CD14-positive monocyte (primary cell): ENCODE results near the gene FUNDC1. TPM values are rescaled to one million over a fixed set of nuclear protein-coding genes. Genes with fewer than 3 reads are reported as not detected.
A peak's percentile ranks its signal among the peaks of the same experiment; 100 is the strongest.
"Not testable (repeated sequence)": the region's sequence is repeated elsewhere in the genome, so short reads cannot be mapped to it uniquely, and the experiment has no call there.

ENCODE experiments used
- DNase-seq, 3 donors: peaks; one replicate each; pipeline ENCODE4 v3.0.0-alpha.2; 2011 to 2022
- H2AFZ ChIP-seq: 2 replicates; pipeline ENCODE4 v1.6.0; 2012; ENCODE audit warnings: mild to moderate bottlenecking, low read depth, low read length, inconsistent platforms; ENCODE audit not compliant: insufficient read depth, poor library complexity, severe bottlenecking
- H3K27ac ChIP-seq, 2 donors: 1 replicate in 1 of 2; 2 replicates in 1 of 2; pipeline ENCODE4 v1.5.1; 2012 to 2013; ENCODE audit warnings: low read length in 2 of 2, control low read depth in 1 of 2, inconsistent platforms in 1 of 2, low read depth in 1 of 2, mild to moderate bottlenecking in 1 of 2
- H3K27me3 ChIP-seq, 2 donors: one replicate each; pipeline versions ENCODE4 v1.6.0 to v1.6.1; 2011 to 2013; ENCODE audit warnings: low read length in 2 of 2; ENCODE audit not compliant: control insufficient read depth in 2 of 2, insufficient read depth in 2 of 2
- H3K36me3 ChIP-seq, 2 donors: replicated peaks in 1 of 2; 1 replicate in 1 of 2; 2 replicates in 1 of 2; pipeline versions ENCODE4 v1.5.1 to v1.6.1; 2012 to 2013; ENCODE audit warnings: low read length in 2 of 2, control low read depth in 1 of 2, inconsistent platforms in 1 of 2, mild to moderate bottlenecking in 1 of 2; ENCODE audit not compliant: insufficient read depth in 2 of 2, control insufficient read depth in 1 of 2
- H3K4me1 ChIP-seq, 2 donors: 1 replicate in 1 of 2; 2 replicates in 1 of 2; pipeline versions ENCODE4 v1.5.1 to v1.6.1; 2012 to 2013; ENCODE audit warnings: low read length in 2 of 2, control low read depth in 1 of 2, inconsistent platforms in 1 of 2, mild to moderate bottlenecking in 1 of 2, moderate library complexity in 1 of 2; ENCODE audit not compliant: insufficient read depth in 2 of 2, control insufficient read depth in 1 of 2
- H3K4me2 ChIP-seq: replicated peaks from 2 replicates; pipeline ENCODE3; 2012; ENCODE audit warnings: low read length, moderate library complexity, mild to moderate bottlenecking; ENCODE audit not compliant: poor library complexity, severe bottlenecking; ENCODE audit errors: extremely low read depth
- H3K4me3 ChIP-seq, 3 experiments: fragments of 200-600 bp in 1 of 3; sonication (generic) in 1 of 3; replicated peaks in 1 of 3; 1 replicate in 2 of 3; 2 replicates in 1 of 3; pipeline ENCODE4 v1.5.1; 2011 to 2013; ENCODE audit warnings: low read length in 3 of 3, mild to moderate bottlenecking in 3 of 3, control low read depth in 2 of 3, low read depth in 2 of 3, inconsistent platforms in 1 of 3, moderate library complexity in 1 of 3
- H3K79me2 ChIP-seq: 2 replicates; pipeline ENCODE4 v1.6.0; 2012; ENCODE audit warnings: mild to moderate bottlenecking, control low read depth, inconsistent platforms, low read length, moderate library complexity; ENCODE audit not compliant: insufficient read depth
- H3K9ac ChIP-seq: 2 replicates; pipeline ENCODE4 v1.6.0; 2017; ENCODE audit warnings: low read length, mild to moderate bottlenecking; ENCODE audit not compliant: insufficient read depth, poor library complexity, severe bottlenecking
- H3K9me3 ChIP-seq, 2 donors: replicated peaks in 1 of 2; 1 replicate in 1 of 2; 2 replicates in 1 of 2; pipeline versions ENCODE4 v1.5.1 to v1.6.1; 2012 to 2013; ENCODE audit warnings: low read length in 2 of 2, control low read depth in 1 of 2; ENCODE audit not compliant: control insufficient read depth in 1 of 2, insufficient read depth in 1 of 2
- H4K20me1 ChIP-seq: 2 replicates; pipeline ENCODE4 v1.6.0; 2012; ENCODE audit warnings: mild to moderate bottlenecking, low read length, control low read depth, moderate library complexity; ENCODE audit not compliant: insufficient read depth
- H3K27ac Mint-ChIP-seq, 7 donors: one replicate each; pipeline ENCODE4 v1.8.0; 2020; ENCODE audit warnings: mild to moderate bottlenecking in 7 of 7, mixed read lengths in 7 of 7, moderate library complexity in 6 of 7, inconsistent platforms in 2 of 7
- H3K27me3 Mint-ChIP-seq, 3 donors: one replicate each; pipeline ENCODE4 v1.8.0; 2021 to 2022; ENCODE audit warnings: low read depth in 3 of 3, mild to moderate bottlenecking in 3 of 3, mixed read lengths in 3 of 3, moderate library complexity in 3 of 3, inconsistent platforms in 1 of 3
- H3K36me3 Mint-ChIP-seq, 2 donors: one replicate each; pipeline ENCODE4 v1.8.0; 2020; ENCODE audit warnings: mixed read lengths in 2 of 2, inconsistent platforms in 1 of 2, mild to moderate bottlenecking in 1 of 2
- H3K4me1 Mint-ChIP-seq: one replicate; pipeline ENCODE4 v1.8.0; 2020; ENCODE audit warnings: mild to moderate bottlenecking, mixed read lengths
- H3K4me3 Mint-ChIP-seq, 2 donors: one replicate each; pipeline ENCODE4 v1.8.0; 2020; ENCODE audit warnings: mild to moderate bottlenecking in 2 of 2, mixed read lengths in 2 of 2, moderate library complexity in 1 of 2
- H3K9me3 Mint-ChIP-seq, 7 donors: one replicate each; pipeline ENCODE4 v1.8.0; 2020 to 2022; ENCODE audit warnings: mixed read lengths in 7 of 7, mild to moderate bottlenecking in 6 of 7, moderate library complexity in 6 of 7, inconsistent platforms in 2 of 7
- WGBS: methylation state at CpG from one replicate; pipeline ENCODE4 v1.1.5; 2013; ENCODE audit warnings: missing lambda C conversion rate; ENCODE audit not compliant: insufficient coverage; 5-methylcytosine and 5-hydroxymethylcytosine counted together
- intact Hi-C, 2 donors: fragments of 100-400 bp; cut with micrococcal nuclease; formaldehyde crosslinking; loops; one replicate each; pipeline versions ENCODE4 v1.15.0 to v1.15.1; 2023
- polyA plus RNA-seq, 3 donors: library from polyadenylated mRNA; depleted of rRNA in 1 of 3; unstranded in 2 of 3; stranded (reverse) in 1 of 3; fragments of 300-500 nt in 2 of 3; fragments of >200 nt in 1 of 3; fragmentation: Illumina TruSeq in 2 of 3; gene quantifications; 1 replicate in 2 of 3; 2 replicates in 1 of 3; pipeline ENCODE4 v1.2.3, GENCODE V29; 2012 to 2021
- TF ChIP-seq, protein P1 (sequence below): fragments of 200-600 bp; IDR thresholded peaks from one replicate; pipeline ENCODE4 v1.8.0; 2022; ENCODE audit warnings: antibody characterized with exemption, mild to moderate bottlenecking

FUNDC1 gene
- polyA plus RNA-seq, 3 donors, result 3.5 to 10.2 (median 8.5) TPM

DNA sequence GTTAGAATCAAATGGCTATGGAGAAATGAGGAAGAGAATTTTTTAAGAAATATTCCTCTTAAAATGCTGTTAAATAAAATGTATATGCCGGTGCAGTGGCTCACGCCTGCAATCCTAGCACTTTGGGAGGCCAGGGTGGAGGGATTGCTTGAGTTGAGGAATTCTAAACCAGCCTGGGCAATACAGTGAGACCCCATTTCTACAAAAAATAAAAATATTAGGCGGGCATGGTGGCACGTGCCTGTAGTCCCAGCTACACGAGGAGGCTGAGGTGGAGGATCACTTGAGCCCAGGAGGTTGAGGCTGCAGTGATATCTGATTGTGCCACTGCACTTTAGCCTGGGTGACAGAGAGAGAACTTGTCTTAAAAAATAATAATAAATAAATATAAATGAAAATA is 7.9 kb upstream of the FUNDC1 start:
- TF ChIP-seq, protein P1, sequence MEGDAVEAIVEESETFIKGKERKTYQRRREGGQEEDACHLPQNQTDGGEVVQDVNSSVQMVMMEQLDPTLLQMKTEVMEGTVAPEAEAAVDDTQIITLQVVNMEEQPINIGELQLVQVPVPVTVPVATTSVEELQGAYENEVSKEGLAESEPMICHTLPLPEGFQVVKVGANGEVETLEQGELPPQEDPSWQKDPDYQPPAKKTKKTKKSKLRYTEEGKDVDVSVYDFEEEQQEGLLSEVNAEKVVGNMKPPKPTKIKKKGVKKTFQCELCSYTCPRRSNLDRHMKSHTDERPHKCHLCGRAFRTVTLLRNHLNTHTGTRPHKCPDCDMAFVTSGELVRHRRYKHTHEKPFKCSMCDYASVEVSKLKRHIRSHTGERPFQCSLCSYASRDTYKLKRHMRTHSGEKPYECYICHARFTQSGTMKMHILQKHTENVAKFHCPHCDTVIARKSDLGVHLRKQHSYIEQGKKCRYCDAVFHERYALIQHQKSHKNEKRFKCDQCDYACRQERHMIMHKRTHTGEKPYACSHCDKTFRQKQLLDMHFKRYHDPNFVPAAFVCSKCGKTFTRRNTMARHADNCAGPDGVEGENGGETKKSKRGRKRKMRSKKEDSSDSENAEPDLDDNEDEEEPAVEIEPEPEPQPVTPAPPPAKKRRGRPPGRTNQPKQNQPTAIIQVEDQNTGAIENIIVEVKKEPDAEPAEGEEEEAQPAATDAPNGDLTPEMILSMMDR, result no peak
- Histone ChIP-seq H3K9me3 (no peaks in the 10 kb centered on the region), H2AFZ (no peak overlapping the region), H3K9ac (no peak overlapping the region), H3K27me3 (peaks cover 0 to 10% of the 10 kb centered on the region in 2 donors), H3K79me2 (no peaks in the 10 kb centered on the region), H3K4me2 (no peak overlapping the region), H3K27ac (no peak overlapping the region), H3K36me3 (no peaks in the 10 kb centered on the region), H3K4me3 (no peak overlapping the region), H4K20me1 (no peaks in the 10 kb centered on the region), H3K4me1 (peaks cover 3 to 5% of the 10 kb centered on the region in 2 donors)
- peaks cover 3% of the 10 kb centered on the region for H3K4me1 Mint-ChIP-seq
- H3K9me3 Mint-ChIP-seq, result no peaks in the 10 kb centered on the region
- H3K36me3 Mint-ChIP-seq, result no peaks in the 10 kb centered on the region
- no peak overlapping the region for H3K4me3 Mint-ChIP-seq
- no CpG with 5 or more reads among the region's 5 CpGs for WGBS
- H3K27ac Mint-ChIP-seq, result no peak overlapping the region
- intact Hi-C loops, result no loop called here
- H3K27me3 Mint-ChIP-seq, result peaks cover 0 to 33% (median 0%) of the 10 kb centered on the region in 3 donors
- no peak for DNase-seq

DNA sequence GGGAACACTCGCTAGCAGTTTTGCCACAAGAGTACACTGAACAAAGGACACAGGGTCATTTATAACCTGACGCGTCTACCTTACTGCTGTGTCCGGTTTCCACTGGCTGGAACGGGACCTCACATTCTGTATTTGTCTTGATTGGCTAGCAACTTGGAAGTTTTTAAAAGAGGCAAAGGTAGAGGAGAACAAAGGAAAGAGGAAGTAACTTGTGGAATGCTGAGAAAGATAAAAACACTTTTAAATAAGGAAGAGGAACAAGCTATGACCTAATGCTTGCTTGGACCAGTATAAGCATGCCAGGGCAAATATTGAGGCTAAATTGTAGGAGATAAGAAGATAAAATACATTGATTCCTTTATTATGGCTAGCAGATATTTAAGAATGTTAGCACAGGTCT is 2.8 kb upstream of the FUNDC1 start:
- no CpG with 5 or more reads among the region's 5 CpGs for WGBS
- Mint-ChIP-seq H3K27ac (peak overlapping the region in 4 of 7 donors; percentile 25 to 89 (median 64)), H3K4me1 (peaks cover 22% of the 10 kb centered on the region), H3K27me3 (peaks cover 0 to 18% (median 0%) of the 10 kb centered on the region in 3 donors), H3K4me3 (peak overlapping the region; percentile 39 to 69)
- peak in 1 of 3 donors; percentile 2 for DNase-seq
- H4K20me1 ChIP-seq, H3K79me2 ChIP-seq, intact Hi-C loops, H3K27me3 ChIP-seq, H3K36me3 Mint-ChIP-seq, H3K27ac ChIP-seq, H3K9ac ChIP-seq, H3K36me3 ChIP-seq, H2AFZ ChIP-seq, H3K9me3 Mint-ChIP-seq, H3K9me3 ChIP-seq: not testable (repeated sequence)
- H3K4me3 ChIP-seq, result peak overlapping the region in 1 of 3 experiments; percentile 17
- peaks cover 14 to 26% of the 10 kb centered on the region in 2 donors for H3K4me1 ChIP-seq
- peak overlapping the region; percentile 31 for H3K4me2 ChIP-seq
